Ishikawa (cell line): ENCODE results near the gene CLMN.

Experiments used
- CEBPB ChIP-seq: IDR thresholded peaks from 2 replicates; pipeline ENCODE4 v1.6.1; 2012
- CREB1 ChIP-seq: IDR thresholded peaks from 2 replicates; pipeline ENCODE4 v1.6.1; 2012; ENCODE audit warnings: low read depth
- EGR1 ChIP-seq: IDR thresholded peaks from 2 replicates; pipeline ENCODE4 v1.6.1; 2012
- EP300 ChIP-seq: IDR thresholded peaks from 2 replicates; pipeline ENCODE4 v1.6.1; 2012; ENCODE audit warnings: borderline replicate concordance
- FOXM1 ChIP-seq: IDR thresholded peaks from 2 replicates; pipeline ENCODE4 v1.6.1; 2012; ENCODE audit warnings: low read depth, borderline replicate concordance
- MAX ChIP-seq: IDR thresholded peaks from 2 replicates; pipeline ENCODE4 v1.6.1; 2012
- NFIC ChIP-seq: IDR thresholded peaks from 2 replicates; pipeline ENCODE4 v1.6.1; 2012
- RAD21 ChIP-seq: IDR thresholded peaks from 2 replicates; pipeline ENCODE4 v1.6.1; 2012; ENCODE audit warnings: low read depth
- REST ChIP-seq: IDR thresholded peaks from 2 replicates; pipeline ENCODE4 v1.6.1; 2012; ENCODE audit warnings: low read depth, mild to moderate bottlenecking
- TAF1 ChIP-seq: IDR thresholded peaks from 2 replicates; pipeline ENCODE4 v1.6.1; 2012; ENCODE audit warnings: low read depth, mild to moderate bottlenecking
- TCF12 ChIP-seq: IDR thresholded peaks from 2 replicates; pipeline ENCODE4 v1.6.1; 2012; ENCODE audit warnings: low read depth
- TEAD4 ChIP-seq: IDR thresholded peaks from 2 replicates; pipeline ENCODE4 v1.6.1; 2012
- USF1 ChIP-seq: IDR thresholded peaks from 2 replicates; pipeline ENCODE4 v1.6.1; 2012
- YY1 ChIP-seq: IDR thresholded peaks from 2 replicates; pipeline ENCODE4 v1.6.1; 2012; ENCODE audit warnings: low read depth
- ZBTB7A ChIP-seq: IDR thresholded peaks from 2 replicates; pipeline ENCODE4 v1.6.1; 2012; ENCODE audit warnings: low read depth

CLMN gene

GRCh38 chr14:95307402-95308041 is 12.2 kb downstream of the CLMN start:
- TF ChIP-seq REST (no peak), TEAD4 (no peak), RAD21 (no peak)

GRCh38 chr14:95305940-95306339 is 13.8 kb downstream of the CLMN start:
- no peak for TF ChIP-seq TCF12
- TF ChIP-seq USF1, result no peak
- TF ChIP-seq MAX, result no peak
- TF ChIP-seq NFIC, result no peak
- no peak for TF ChIP-seq CEBPB
- TF ChIP-seq TAF1, result no peak
- TF ChIP-seq FOXM1, result no peak
- TF ChIP-seq TEAD4, result no peak
- TF ChIP-seq RAD21, result no peak
- no peak for TF ChIP-seq YY1
- no peak for TF ChIP-seq CREB1
- no peak for TF ChIP-seq ZBTB7A
- no peak for TF ChIP-seq EP300
- TF ChIP-seq REST, result no peak
- TF ChIP-seq EGR1, result no peak

GRCh38 chr14:95305145-95305544 is 14.6 kb downstream of the CLMN start:
- no peak for TF ChIP-seq REST
- TF ChIP-seq ZBTB7A, result no peak
- TF ChIP-seq NFIC, result no peak

- TF ChIP-seq REST (no peak), NFIC (no peak), EP300 (no peak), TCF12 (no peak), USF1 (no peak), RAD21 (no peak), TAF1 (no peak), FOXM1 (no peak), MAX (no peak), YY1 (no peak)
Measured at GRCh38 chr14:95304342-95304741, 15.4 kb downstream of the CLMN start.
